Right lobe of liver (tissue), 6 donors: ENCODE data around the gene AQP12A. TPM values are rescaled to one million over a fixed set of nuclear protein-coding genes. Genes with fewer than 3 reads are reported as not detected.
A peak's percentile ranks its signal among the peaks of the same experiment; 100 is the strongest.

Experiments
- ATAC-seq, 4 donors: fragments of 200-7000 bp; cut with Tn5 transposase; one replicate each; pipeline ENCODE4 v1.9.1; 2020; ENCODE audit warnings: mild to moderate bottlenecking in 4 of 4, moderate library complexity in 4 of 4
- DNase-seq, 3 donors: peaks; one replicate each; pipeline ENCODE4 v3.0.0-alpha.2; 2020
- H3K27ac ChIP-seq, 3 donors: fragments of 200-600 bp; one replicate each; pipeline ENCODE4 v1.8.0; 2022
- H3K27me3 ChIP-seq, 2 donors: fragments of 200-600 bp; one replicate each; pipeline ENCODE4 v1.8.0; 2022
- H3K36me3 ChIP-seq, 4 donors: fragments of 200-600 bp; sonication (generic) in 1 of 4; one replicate each; pipeline versions ENCODE4 v1.5.1 to v1.8.0; 2017 to 2022; ENCODE audit warnings: control low read depth in 1 of 4
- H3K4me1 ChIP-seq, 4 donors: fragments of 200-600 bp; sonication (generic) in 1 of 4; one replicate each; pipeline versions ENCODE4 v1.5.1 to v1.8.0; 2017 to 2022; ENCODE audit warnings: control low read depth in 1 of 4
- H3K4me3 ChIP-seq, 3 donors: fragments of 200-600 bp; one replicate each; pipeline ENCODE4 v1.8.0; 2022
- H3K9me3 ChIP-seq, 4 donors: fragments of 200-600 bp; sonication (generic) in 1 of 4; one replicate each; pipeline versions ENCODE4 v1.5.1 to v1.8.0; 2017 to 2022; ENCODE audit warnings: control low read depth in 1 of 4
- CTCF ChIP-seq, 4 donors: fragments of 200-600 bp in 3 of 4; fragments of 450-650 bp in 1 of 4; IDR thresholded peaks; one replicate each; pipeline versions ENCODE4 v1.5.1 to v1.8.0; 2016 to 2022; ENCODE audit warnings: antibody characterized with exemption in 4 of 4, mild to moderate bottlenecking in 2 of 4
- POLR2A ChIP-seq: fragments of 450-650 bp; IDR thresholded peaks from one replicate; pipeline ENCODE4 v1.6.1; 2017; ENCODE audit warnings: antibody characterized with exemption, mild to moderate bottlenecking
- WGBS: methylation state at CpG from one replicate; pipeline ENCODE4 v1.1.6; 2018; ENCODE audit warnings: low coverage, low lambda C conversion rate; ENCODE audit not compliant: insufficient coverage; ENCODE audit errors: missing lambda C conversion rate; 5-methylcytosine and 5-hydroxymethylcytosine counted together
- intact Hi-C, 2 donors: fragments of 100-400 bp; cut with DNase I; formaldehyde crosslinking; loops; one replicate each; pipeline versions ENCODE4 v1.11.2 to v1.14.1; 2022
- total RNA-seq, 6 experiments: library from RNA; depleted of rRNA in 2 of 6; stranded (reverse); fragments of >200 nt in 2 of 6; fragmentation: NEBNext Ultra II Directional in 3 of 6; extraction: Animal tissue kit (Norgen Biotek cat#: 25700) in 3 of 6; gene quantifications; one replicate each; pipeline versions ENCODE4 v1.1.0 to v1.2.4, GENCODE V29; 2016 to 2023
- donor health status: DM: no; HTN: yes; CAD: no.
- donor health status: DM: no; HTN: no; CAD: no.
- donor health status: DM: no; HTN: no; CAD: no.
- donor health status: DM: no; HTN: yes; CAD: no.
- donor health status: DM: no; HTN: yes; CAD: no.

Gene AQP12A
- total RNA-seq, 6 experiments from 2014 or later, result not detected

GRCh38 chr2:240648650-240649275 is 42.9 kb upstream of the AQP12A start:
- TF ChIP-seq CTCF (IDR thresholded peaks at IDR 0.05), result no peak
- TF ChIP-seq POLR2A, result no peak
- Histone ChIP-seq H3K36me3 (no peaks in the 10 kb centered on the region), H3K9me3 (no peaks in the 10 kb centered on the region), H3K4me1 (no peaks in the 10 kb centered on the region), H3K27me3 (no peaks in the 10 kb centered on the region), H3K27ac (no peak overlapping the region), H3K4me3 (no peak overlapping the region)
- DNase-seq (no peak), ATAC-seq (no peak)
- WGBS, result 40% methylated on average over 11 of the region's 19 CpGs
- intact Hi-C loops, result no loop called here

GRCh38 chr2:240649331-240649730 is 42.3 kb upstream of the AQP12A start:
- intact Hi-C loops, result no loop called here
- Histone ChIP-seq H3K4me3 (no peak overlapping the region), H3K4me1 (no peaks in the 10 kb centered on the region), H3K9me3 (no peaks in the 10 kb centered on the region), H3K36me3 (no peaks in the 10 kb centered on the region), H3K27ac (no peak overlapping the region), H3K27me3 (no peaks in the 10 kb centered on the region)
- DNase-seq, result no peak
- WGBS, result 26% methylated on average over 4 of the region's 7 CpGs
- ATAC-seq, result no peak
- no peak for TF ChIP-seq CTCF (IDR thresholded peaks at IDR 0.05)
- no peak for TF ChIP-seq POLR2A

GRCh38 chr2:240650254-240650965 is 41.3 kb upstream of the AQP12A start:
- H3K4me3 ChIP-seq, result no peak overlapping the region
- no peaks in the 10 kb centered on the region for H3K9me3 ChIP-seq
- ATAC-seq (peak in 1 of 4 donors; percentile 14), DNase-seq (no peak)
- H3K27ac ChIP-seq, result no peak overlapping the region
- intact Hi-C loops, result no loop called here
- H3K36me3 ChIP-seq, result no peaks in the 10 kb centered on the region
- WGBS, result 61% methylated on average over 9 of the region's 13 CpGs
- H3K4me1 ChIP-seq, result no peaks in the 10 kb centered on the region
- no peaks in the 10 kb centered on the region for H3K27me3 ChIP-seq
- TF ChIP-seq POLR2A (no peak), CTCF (IDR thresholded peaks at IDR 0.05) (no peak)

- no peak for DNase-seq
- Histone ChIP-seq H3K27ac (no peak overlapping the region), H3K4me1 (no peaks in the 10 kb centered on the region), H3K4me3 (no peak overlapping the region), H3K27me3 (no peaks in the 10 kb centered on the region), H3K9me3 (no peaks in the 10 kb centered on the region), H3K36me3 (no peaks in the 10 kb centered on the region)
- TF ChIP-seq POLR2A (no peak), CTCF (IDR thresholded peaks at IDR 0.05) (no peak)
- ATAC-seq, result no peak
- 78% methylated on average over 1 of the region's 3 CpGs for whole genome bisulfite sequencing
- intact Hi-C loops, result no loop called here
Measured at GRCh38 chr2:240651185-240651584, 40.5 kb upstream of the AQP12A start.
